WERI-Rb-1 (cell line): Measurements from ENCODE around the gene AFAP1.
"Not testable (repeated sequence)": the region's sequence is repeated elsewhere in the genome, so short reads cannot be mapped to it uniquely, and the experiment has no call there.

ENCODE experiments used
- DNase-seq: peaks from one replicate; pipeline ENCODE4 v3.0.0-alpha.2; 2020
- H3K27ac ChIP-seq: fragments of 250-450 bp; sonication (Bioruptor Pico); 2 replicates; pipeline ENCODE4 v1.5.1; 2020; ENCODE audit warnings: mild to moderate bottlenecking, moderate library complexity
- H3K27me3 ChIP-seq: fragments of 250-450 bp; sonication (Bioruptor Pico); 2 replicates; pipeline ENCODE4 v1.5.1; 2021; ENCODE audit warnings: mild to moderate bottlenecking, low read depth, moderate library complexity; ENCODE audit not compliant: insufficient read depth, severe bottlenecking
- H3K36me3 ChIP-seq: fragments of 250-450 bp; sonication (Bioruptor Pico); 2 replicates; pipeline ENCODE4 v1.5.1; 2020; ENCODE audit warnings: mild to moderate bottlenecking, moderate library complexity
- H3K4me3 ChIP-seq: 2 replicates; pipeline ENCODE4 v1.5.1; 2011; ENCODE audit warnings: low read depth, mild to moderate bottlenecking, control low read depth, low read length
- H3K9me3 ChIP-seq: fragments of 250-450 bp; sonication (Bioruptor Pico); 2 replicates; pipeline ENCODE4 v1.5.1; 2021; ENCODE audit warnings: mild to moderate bottlenecking, moderate library complexity; ENCODE audit not compliant: severe bottlenecking
- TF ChIP-seq, protein P1 (sequence below): IDR thresholded peaks from 2 replicates; pipeline ENCODE4 v1.5.1; 2011; ENCODE audit warnings: low read depth, mild to moderate bottlenecking, control low read depth, inconsistent platforms, low read length

AFAP1 gene

DNA sequence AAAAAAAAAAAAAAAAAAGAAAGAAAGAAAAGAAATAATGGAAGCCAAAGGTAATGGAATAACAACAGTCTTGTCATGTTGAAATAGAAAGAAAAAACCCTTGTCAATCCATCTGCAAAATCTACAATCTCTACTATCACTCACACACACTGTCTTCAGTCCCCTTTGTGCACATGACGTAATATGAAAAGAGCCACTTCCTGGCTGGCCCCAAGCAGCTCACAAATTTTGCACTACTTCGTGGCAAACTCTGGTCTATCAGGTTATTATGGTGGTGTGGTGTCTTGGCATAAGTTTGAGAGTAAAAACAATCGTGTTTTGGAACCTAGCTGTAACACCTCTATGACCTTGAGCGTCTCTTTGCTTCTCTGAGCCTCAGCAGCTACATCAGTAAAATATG lies 8.3 kb upstream of the AFAP1 start:
- H3K27ac ChIP-seq, result no peak overlapping the region
- DNase-seq, result no peak
- TF ChIP-seq, protein P1, sequence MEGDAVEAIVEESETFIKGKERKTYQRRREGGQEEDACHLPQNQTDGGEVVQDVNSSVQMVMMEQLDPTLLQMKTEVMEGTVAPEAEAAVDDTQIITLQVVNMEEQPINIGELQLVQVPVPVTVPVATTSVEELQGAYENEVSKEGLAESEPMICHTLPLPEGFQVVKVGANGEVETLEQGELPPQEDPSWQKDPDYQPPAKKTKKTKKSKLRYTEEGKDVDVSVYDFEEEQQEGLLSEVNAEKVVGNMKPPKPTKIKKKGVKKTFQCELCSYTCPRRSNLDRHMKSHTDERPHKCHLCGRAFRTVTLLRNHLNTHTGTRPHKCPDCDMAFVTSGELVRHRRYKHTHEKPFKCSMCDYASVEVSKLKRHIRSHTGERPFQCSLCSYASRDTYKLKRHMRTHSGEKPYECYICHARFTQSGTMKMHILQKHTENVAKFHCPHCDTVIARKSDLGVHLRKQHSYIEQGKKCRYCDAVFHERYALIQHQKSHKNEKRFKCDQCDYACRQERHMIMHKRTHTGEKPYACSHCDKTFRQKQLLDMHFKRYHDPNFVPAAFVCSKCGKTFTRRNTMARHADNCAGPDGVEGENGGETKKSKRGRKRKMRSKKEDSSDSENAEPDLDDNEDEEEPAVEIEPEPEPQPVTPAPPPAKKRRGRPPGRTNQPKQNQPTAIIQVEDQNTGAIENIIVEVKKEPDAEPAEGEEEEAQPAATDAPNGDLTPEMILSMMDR, result no peak
- H3K9me3 ChIP-seq, result no peaks in the 10 kb centered on the region
- no peaks in the 10 kb centered on the region for H3K27me3 ChIP-seq
- H3K4me3 ChIP-seq, result no peak overlapping the region
- H3K36me3 ChIP-seq, result no peaks in the 10 kb centered on the region

DNA sequence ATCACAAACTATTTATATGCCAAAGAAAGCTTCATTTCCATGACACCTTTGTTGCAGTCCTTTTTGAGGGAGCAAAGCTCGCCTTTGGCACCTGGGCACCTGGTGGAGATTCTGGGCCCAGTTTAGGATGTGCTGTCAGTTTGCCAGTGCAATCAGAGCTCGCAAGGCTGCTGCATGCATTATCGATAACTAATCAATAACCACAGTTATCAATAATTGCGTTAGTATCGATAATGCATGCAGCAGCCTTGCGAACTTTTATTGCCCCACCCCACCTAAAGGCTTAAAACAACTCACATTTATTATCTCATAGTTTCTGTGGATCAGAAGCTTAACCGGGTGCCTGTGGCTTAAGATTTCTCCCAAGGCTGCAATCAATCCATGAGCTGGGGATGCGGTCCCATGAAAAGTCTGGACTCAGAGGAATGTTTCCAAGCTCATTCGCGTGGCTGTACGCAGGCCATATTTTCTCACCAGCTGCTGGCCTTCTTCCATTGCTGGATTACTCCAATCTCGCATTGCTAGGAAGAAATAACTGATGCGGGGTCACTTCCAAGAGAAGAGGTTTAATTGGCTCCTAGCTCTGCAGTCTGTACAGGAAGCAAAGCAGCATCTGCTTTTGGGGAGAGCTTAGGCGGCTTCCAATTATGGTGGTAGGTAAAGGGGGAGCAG lies 6.2 kb upstream of the AFAP1 start:
- Histone ChIP-seq H3K36me3 (no peaks in the 10 kb centered on the region), H3K27ac (no peak overlapping the region), H3K9me3 (no peaks in the 10 kb centered on the region), H3K27me3 (no peaks in the 10 kb centered on the region), H3K4me3 (no peak overlapping the region)
- TF ChIP-seq, protein P1, result no peak
- no peak for DNase-seq

DNA sequence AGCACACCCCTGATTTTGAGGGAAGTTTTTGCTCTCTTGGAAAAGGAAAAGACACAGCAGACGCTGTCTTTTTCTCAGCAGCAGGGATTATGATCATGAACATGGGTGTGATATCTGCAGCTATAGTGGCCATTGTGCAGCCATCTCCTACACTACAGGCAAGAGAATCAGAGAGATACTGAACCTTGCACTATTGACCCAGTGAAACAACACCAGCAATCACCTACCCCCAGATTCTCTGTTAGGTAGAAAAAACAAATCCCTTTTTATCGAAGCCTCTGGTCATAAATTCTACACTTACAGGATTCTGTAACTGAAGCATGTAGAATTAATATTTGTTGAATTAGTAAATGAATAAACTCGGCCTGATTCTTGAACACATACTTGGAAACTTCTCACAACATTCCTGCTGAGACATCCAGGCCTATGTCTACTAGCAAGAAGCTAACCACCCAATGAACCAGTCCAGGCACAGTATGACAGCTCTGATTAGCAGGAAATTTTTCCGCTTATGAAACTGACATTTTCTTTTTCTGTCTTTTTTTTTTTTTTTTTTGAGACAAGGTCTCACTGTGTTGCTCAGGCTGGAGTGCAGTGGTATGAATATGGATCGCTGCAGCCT lies 5.0 kb upstream of the AFAP1 start:
- DNase-seq, result no peak
- Histone ChIP-seq H3K9me3 (no peaks in the 10 kb centered on the region), H3K27me3 (no peaks in the 10 kb centered on the region), H3K4me3 (no peak overlapping the region), H3K36me3 (no peaks in the 10 kb centered on the region), H3K27ac (no peak overlapping the region)
- TF ChIP-seq, protein P1, result no peak

DNA sequence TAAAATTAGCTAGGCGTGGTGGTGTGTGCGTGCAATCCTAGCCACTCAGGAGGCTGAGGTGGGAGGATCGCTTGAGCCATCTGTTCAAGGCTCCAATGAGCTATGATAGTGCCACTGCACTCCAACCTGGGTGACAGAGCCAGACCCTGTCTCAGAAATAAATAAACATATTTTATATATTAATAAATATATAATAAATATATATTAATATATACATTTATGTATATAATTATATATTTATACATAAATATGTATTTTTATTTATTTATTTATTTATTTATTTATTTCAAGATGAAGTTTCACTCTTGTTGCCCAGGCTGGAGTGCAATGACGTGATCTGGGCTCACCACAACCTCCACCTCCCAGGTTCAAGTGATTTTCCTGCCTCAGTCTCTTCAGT lies 4.0 kb upstream of the AFAP1 start:
- not testable (repeated sequence) for H3K9me3 ChIP-seq, H3K36me3 ChIP-seq, H3K27me3 ChIP-seq

DNA sequence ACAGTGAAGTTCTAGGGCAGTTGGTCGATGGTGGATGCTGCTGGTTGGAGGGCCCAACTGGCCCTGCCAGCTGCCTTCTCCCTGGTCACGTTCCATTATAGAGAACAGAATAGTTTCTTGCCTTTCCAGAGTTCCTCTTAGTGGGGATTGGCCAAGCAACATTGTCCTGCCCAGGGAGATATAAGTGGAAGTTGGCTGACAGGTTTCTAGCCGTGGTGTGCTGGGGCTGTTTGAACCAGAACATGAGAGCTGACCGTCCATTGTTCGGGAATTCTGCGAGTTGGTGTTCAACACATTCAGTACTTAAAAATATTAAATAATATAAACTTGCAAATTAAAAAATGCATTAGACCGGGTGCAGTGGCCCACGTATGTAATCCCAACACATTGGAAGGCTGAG lies 3.5 kb upstream of the AFAP1 start:
- DNase-seq, result no peak
- TF ChIP-seq, protein P1, result no peak
- Histone ChIP-seq H3K27me3 (no peaks in the 10 kb centered on the region), H3K9me3 (no peaks in the 10 kb centered on the region), H3K36me3 (no peaks in the 10 kb centered on the region), H3K4me3 (no peak overlapping the region), H3K27ac (no peak overlapping the region)

More for the DNA sequence above, 4.0 kb upstream of the AFAP1 start:
- DNase-seq, H3K27ac ChIP-seq, H3K4me3 ChIP-seq: not testable (repeated sequence)

DNA sequence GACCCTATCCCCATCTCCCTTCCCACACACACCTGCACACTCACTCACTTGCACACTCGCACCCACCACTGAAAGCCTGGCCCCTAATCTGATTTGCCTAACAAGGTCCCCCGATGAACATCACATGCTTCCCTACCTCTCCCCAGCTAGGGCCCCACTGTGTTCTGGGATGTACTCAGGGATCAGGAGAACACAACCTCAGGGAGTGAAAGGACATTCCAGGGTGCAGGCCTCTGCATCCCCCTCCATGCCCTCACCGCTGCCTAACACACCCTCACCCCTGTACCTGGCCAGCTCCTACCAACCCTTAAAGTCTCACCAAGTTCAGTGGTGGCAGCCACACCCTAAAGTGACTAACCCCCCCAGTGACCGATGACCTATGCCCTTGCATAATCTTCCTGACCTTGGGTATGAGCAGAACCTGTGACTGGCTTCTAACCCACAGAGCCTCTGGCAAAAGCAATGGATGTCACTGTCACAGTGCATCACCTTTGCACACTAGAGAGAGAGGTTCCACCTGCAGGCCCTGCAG lies 2.4 kb upstream of the AFAP1 start:
- no peaks in the 10 kb centered on the region for H3K36me3 ChIP-seq
- DNase-seq, result no peak
- H3K27ac ChIP-seq, result no peak overlapping the region
- H3K4me3 ChIP-seq, result no peak overlapping the region
- H3K27me3 ChIP-seq, result no peaks in the 10 kb centered on the region
- H3K9me3 ChIP-seq, result no peaks in the 10 kb centered on the region
- TF ChIP-seq, protein P1, result no peak
